ENCODE results near the gene CFAP92. TPM values are rescaled to one million over a fixed set of nuclear protein-coding genes. Genes with fewer than 3 reads are reported as not detected.
A peak's percentile ranks its signal among the peaks of the same experiment; 100 is the strongest.

The CFAP92 gene
- total and polyA plus RNA-seq, 10 donors, result 0.29 to 3.1 (median 1.3) TPM

DNA sequence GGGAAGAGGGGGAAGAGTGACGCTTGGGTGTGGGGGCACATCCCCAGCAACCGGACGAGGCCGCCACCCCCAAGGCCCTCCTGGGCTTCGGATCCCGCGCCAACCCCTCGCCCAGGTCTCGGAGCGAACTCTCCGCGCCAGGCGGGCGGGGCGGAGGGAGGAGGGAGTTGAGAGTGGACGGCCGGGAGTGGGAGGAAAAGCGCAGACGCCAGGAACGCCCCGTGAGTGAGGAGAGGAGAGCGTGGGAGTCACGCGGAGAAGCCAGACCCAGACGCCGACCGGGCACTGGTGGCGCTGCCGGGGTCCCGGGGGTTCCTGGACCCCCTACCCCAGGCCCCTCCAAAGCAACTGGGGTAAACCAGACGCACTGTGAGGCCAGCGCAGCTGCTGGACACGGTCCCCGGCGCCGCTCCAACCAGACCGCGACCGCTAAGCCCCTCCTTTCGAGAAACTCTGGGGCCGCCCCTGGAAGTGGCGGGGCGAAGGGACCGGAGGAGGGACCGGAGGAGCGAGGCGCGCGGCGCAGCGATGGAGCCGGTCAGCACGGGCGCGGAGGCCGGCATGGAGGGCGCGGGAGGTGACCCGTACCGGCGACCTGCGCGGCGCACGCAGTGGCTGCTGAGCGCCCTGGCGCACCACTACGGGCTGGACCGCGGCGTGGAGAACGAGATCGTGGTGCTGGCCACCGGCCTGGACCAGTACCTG, 7.4 kb upstream of the CFAP92 start, which contains the start of gene EFCC1:
Gene EFCC1, plus strand, starts transcription at position 204 of the 705 bp plus-strand sequence. Its CDS starts 325 bp downstream, at position 529.
- TF ChIP-seq POLR2AphosphoS5 (IDR thresholded peaks at IDR 0.05), result peak; percentile 46 to 84 (median 78)
- TF ChIP-seq, protein P1, sequence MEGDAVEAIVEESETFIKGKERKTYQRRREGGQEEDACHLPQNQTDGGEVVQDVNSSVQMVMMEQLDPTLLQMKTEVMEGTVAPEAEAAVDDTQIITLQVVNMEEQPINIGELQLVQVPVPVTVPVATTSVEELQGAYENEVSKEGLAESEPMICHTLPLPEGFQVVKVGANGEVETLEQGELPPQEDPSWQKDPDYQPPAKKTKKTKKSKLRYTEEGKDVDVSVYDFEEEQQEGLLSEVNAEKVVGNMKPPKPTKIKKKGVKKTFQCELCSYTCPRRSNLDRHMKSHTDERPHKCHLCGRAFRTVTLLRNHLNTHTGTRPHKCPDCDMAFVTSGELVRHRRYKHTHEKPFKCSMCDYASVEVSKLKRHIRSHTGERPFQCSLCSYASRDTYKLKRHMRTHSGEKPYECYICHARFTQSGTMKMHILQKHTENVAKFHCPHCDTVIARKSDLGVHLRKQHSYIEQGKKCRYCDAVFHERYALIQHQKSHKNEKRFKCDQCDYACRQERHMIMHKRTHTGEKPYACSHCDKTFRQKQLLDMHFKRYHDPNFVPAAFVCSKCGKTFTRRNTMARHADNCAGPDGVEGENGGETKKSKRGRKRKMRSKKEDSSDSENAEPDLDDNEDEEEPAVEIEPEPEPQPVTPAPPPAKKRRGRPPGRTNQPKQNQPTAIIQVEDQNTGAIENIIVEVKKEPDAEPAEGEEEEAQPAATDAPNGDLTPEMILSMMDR (IDR thresholded peaks at IDR 0.05 in 8 of 11, conservative IDR thresholded peaks at IDR 0.05 in 3 of 11), result no peak
- intact Hi-C loops (cut with DNase I; ENCODE audit: low total_unique reads), result no loop called here
- Histone ChIP-seq H3K36me3 (no peaks in the 10 kb centered on the region), H3K4me3 (peak within 1 kb of the TSS; percentile 55 to 81 (median 63)), H3K4me1 (peaks cover 22 to 67% (median 57%) of the 10 kb centered on the region in 6 donors), H3K27me3 (replicated peaks in 1 of 7) (peaks cover 0 to 57% (median 31%) of the 10 kb centered on the region in 7 donors), H3K27ac (peak within 1 kb of the TSS; percentile 42 to 89 (median 82)), H3K9me3 (no peaks in the 10 kb centered on the region)
- WGBS, 5 donors, result 1 to 3% (median 2%) methylated on average over 32 to 74 of the region's 74 CpGs
- no peak for DNase-seq

DNA sequence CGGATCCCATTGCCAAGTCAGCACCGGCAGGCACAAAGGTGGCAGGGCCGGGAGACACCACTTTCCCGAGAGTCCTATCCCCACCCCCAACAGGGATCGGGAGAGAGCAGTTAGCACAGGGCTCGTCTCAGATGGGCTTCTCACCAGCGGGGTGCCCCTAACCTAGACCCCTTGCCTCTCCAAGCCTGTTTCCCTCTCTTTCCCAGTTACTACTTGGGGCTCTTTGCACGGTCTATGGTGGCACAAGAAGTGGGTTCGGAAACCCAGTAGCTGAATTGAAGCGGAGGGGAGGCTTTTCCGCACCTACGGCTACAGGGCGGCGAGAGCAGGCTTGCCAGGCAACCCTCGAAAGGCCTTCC, 6.8 kb upstream of the CFAP92 start:
- no peak for DNase-seq
- Histone ChIP-seq H3K9me3 (no peaks in the 10 kb centered on the region), H3K4me1 (peaks cover 18 to 64% (median 51%) of the 10 kb centered on the region in 6 donors), H3K27me3 (replicated peaks in 1 of 7) (peaks cover 0 to 57% (median 31%) of the 10 kb centered on the region in 7 donors), H3K4me3 (peak overlapping the region; percentile 55 to 81 (median 63)), H3K27ac (peak overlapping the region in 7 of 8 donors; percentile 75 to 89 (median 82)), H3K36me3 (no peaks in the 10 kb centered on the region)
- WGBS, 5 donors, result 35 to 66% (median 47%) methylated on average over 14 to 15 of the region's 15 CpGs
- TF ChIP-seq POLR2AphosphoS5 (IDR thresholded peaks at IDR 0.05) (no peak), POLR2A (IDR thresholded peaks at IDR 0.05) (no peak)
- intact Hi-C loops (cut with DNase I; ENCODE audit: low total_unique reads), result no loop called here

DNA sequence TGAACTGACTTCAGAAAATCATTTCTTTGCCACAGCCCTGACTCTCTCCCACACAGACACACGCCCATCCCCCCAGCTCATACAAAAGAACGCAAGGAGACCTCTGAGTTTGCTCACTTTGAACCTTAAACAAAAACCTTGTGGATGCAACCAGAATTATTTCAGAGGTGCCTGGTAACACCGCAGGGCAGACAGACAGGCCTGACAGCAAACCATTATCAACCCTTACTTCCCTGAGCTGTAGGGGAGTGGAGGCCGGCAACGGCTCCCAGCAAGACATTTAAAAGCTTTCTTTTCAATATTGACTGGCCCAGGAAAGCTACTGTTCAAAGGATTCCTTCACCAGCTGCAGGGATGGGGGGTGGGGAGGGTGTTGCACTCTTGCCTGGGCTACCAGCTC, 5.2 kb upstream of the CFAP92 start:
- no peak for DNase-seq
- H3K36me3 ChIP-seq, result no peaks in the 10 kb centered on the region
- intact Hi-C loops (cut with DNase I; ENCODE audit: low total_unique reads), result no loop called here
- peaks cover 0 to 56% (median 31%) of the 10 kb centered on the region in 7 donors for H3K27me3 ChIP-seq (replicated peaks in 1 of 7)
- WGBS, 5 donors, result 59 to 77% (median 67%) methylated on average over 5 of the region's 5 CpGs
- peaks cover 18 to 61% (median 45%) of the 10 kb centered on the region in 6 donors for H3K4me1 ChIP-seq
- no peaks in the 10 kb centered on the region for H3K9me3 ChIP-seq
- TF ChIP-seq POLR2A (IDR thresholded peaks at IDR 0.05) (no peak), POLR2AphosphoS5 (IDR thresholded peaks at IDR 0.05) (no peak)
- TF ChIP-seq, protein P1 (IDR thresholded peaks at IDR 0.05 in 8 of 11, conservative IDR thresholded peaks at IDR 0.05 in 3 of 11), result no peak
- no peak overlapping the region for H3K27ac ChIP-seq
- H3K4me3 ChIP-seq, result no peak overlapping the region

DNA sequence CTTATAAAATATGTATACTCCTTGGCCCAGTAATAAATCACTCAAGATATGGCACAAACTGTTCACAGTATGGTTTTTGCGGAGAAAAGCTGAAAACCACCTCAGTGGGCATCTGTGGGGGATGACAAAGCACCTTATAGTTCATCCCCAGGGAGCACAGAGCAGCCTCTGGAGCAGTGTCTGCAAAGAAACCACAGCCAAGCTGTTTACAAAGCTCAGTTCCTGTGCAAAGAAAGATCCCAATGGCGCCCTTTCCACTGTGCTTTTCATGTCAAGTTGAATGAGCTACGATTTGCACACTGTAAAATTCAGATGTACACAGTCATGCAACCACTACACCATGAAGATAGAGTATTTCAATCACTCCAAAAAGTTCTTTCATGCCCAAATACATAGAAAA, 4.7 kb upstream of the CFAP92 start:
- 35 to 55% (median 45%) methylated on average over 3 of the region's 3 CpGs for WGBS, 5 donors
- intact Hi-C loops (cut with DNase I; ENCODE audit: low total_unique reads), result no loop called here
- H3K27me3 ChIP-seq (replicated peaks in 1 of 7), result peaks cover 0 to 53% (median 31%) of the 10 kb centered on the region in 7 donors

More for the DNA sequence above, 4.7 kb upstream of the CFAP92 start:
- Histone ChIP-seq H3K4me1 (peaks cover 22 to 61% (median 45%) of the 10 kb centered on the region in 6 donors), H3K4me3 (no peak overlapping the region), H3K27ac (no peak overlapping the region), H3K9me3 (no peaks in the 10 kb centered on the region), H3K36me3 (no peaks in the 10 kb centered on the region)
- DNase-seq, result no peak
- TF ChIP-seq POLR2AphosphoS5 (IDR thresholded peaks at IDR 0.05), result no peak
- TF ChIP-seq, protein P1 (IDR thresholded peaks at IDR 0.05 in 8 of 11, conservative IDR thresholded peaks at IDR 0.05 in 3 of 11), result no peak
- no peak for TF ChIP-seq POLR2A (IDR thresholded peaks at IDR 0.05)

Data from spleen (tissue), 11 donors.